ENCODE data around the gene KRAS. TPM values are rescaled to one million over a fixed set of nuclear protein-coding genes. Genes with fewer than 3 reads are reported as not detected.

KRAS gene
- total and polyA plus RNA-seq, 4 donors, result 7.7 to 29.7 (median 15.0) TPM

- Histone ChIP-seq H3K4me1 (ENCODE audit: control insufficient read depth in 1 of 2, insufficient read depth in 2 of 2, low read length in 2 of 2) (peaks cover 0 to 1% of the 10 kb centered on the region in 2 donors), H3K4me3 (ENCODE audit: low read length in 2 of 2) (peak within 1 kb of the TSS; percentile 80 to 84), H3K36me3 (ENCODE audit: control insufficient read depth in 1 of 2, insufficient read depth in 2 of 2, low read length in 1 of 2) (no peaks in the 10 kb centered on the region), H3K9me3 (ENCODE audit: control insufficient read depth, low read length) (no peaks in the 10 kb centered on the region), H3K27me3 (ENCODE audit: control insufficient read depth in 1 of 2, insufficient read depth in 2 of 2, low read length in 1 of 2) (no peaks in the 10 kb centered on the region), H3K27ac (ENCODE audit: low read depth in 1 of 2, low read length in 2 of 2) (peak within 1 kb of the TSS; percentile 89 to 91)
- WGBS, 2 donors, result 0% methylated on average over 54 of the region's 54 CpGs
- intact Hi-C loops (cut with DNase I), result no loop called here
- ATAC-seq (ENCODE audit: low FRiP score) (peak; percentile 99), DNase-seq (peak; percentile 99 to 100)
These were observed 55.4 kb downstream of the KRAS start, which contains the start of the genes DNAI7 and ETFRF1 for GRCh38 chr12:25195056-25195971. DNAI7 (minus strand) TSS chr12:25195160; CDS start chr12:25195078, 82 bp downstream. ETFRF1 (plus strand) TSS chr12:25195237; CDS start chr12:25203957, 8,720 bp downstream.

GRCh38 chr12:25194722-25195055 is 56.0 kb downstream of the KRAS start:
- Histone ChIP-seq H3K4me3 (ENCODE audit: low read length in 2 of 2) (peak overlapping the region; percentile 65 to 70), H3K4me1 (ENCODE audit: control insufficient read depth in 1 of 2, insufficient read depth in 2 of 2, low read length in 2 of 2) (peaks cover 0 to 1% of the 10 kb centered on the region in 2 donors), H3K36me3 (ENCODE audit: control insufficient read depth in 1 of 2, insufficient read depth in 2 of 2, low read length in 1 of 2) (no peaks in the 10 kb centered on the region), H3K9me3 (ENCODE audit: control insufficient read depth, low read length) (no peaks in the 10 kb centered on the region), H3K27me3 (ENCODE audit: control insufficient read depth in 1 of 2, insufficient read depth in 2 of 2, low read length in 1 of 2) (no peaks in the 10 kb centered on the region), H3K27ac (ENCODE audit: low read depth in 1 of 2, low read length in 2 of 2) (peak overlapping the region in 1 of 2 donors; percentile 79)
- DNase-seq, result no peak
- WGBS, 2 donors, result 6 to 7% methylated on average over 11 of the region's 11 CpGs
- intact Hi-C loops (cut with DNase I), result no loop called here
- peak; percentile 2 for ATAC-seq (ENCODE audit: low FRiP score)

- H3K27ac ChIP-seq (ENCODE audit: low read depth in 1 of 2, low read length in 2 of 2), result no peak overlapping the region
- peaks cover 0 to 1% of the 10 kb centered on the region in 2 donors for H3K4me1 ChIP-seq (ENCODE audit: control insufficient read depth in 1 of 2, insufficient read depth in 2 of 2, low read length in 2 of 2)
- peak overlapping the region in 1 of 2 donors; percentile 65 for H3K4me3 ChIP-seq (ENCODE audit: low read length in 2 of 2)
- ATAC-seq (ENCODE audit: low FRiP score) (no peak), DNase-seq (no peak)
- H3K27me3 ChIP-seq (ENCODE audit: control insufficient read depth in 1 of 2, insufficient read depth in 2 of 2, low read length in 1 of 2), result no peaks in the 10 kb centered on the region
- WGBS, 2 donors, result 11 to 14% methylated on average over 1 of the region's 1 CpG
- H3K9me3 ChIP-seq (ENCODE audit: control insufficient read depth, low read length), result no peaks in the 10 kb centered on the region
- intact Hi-C loops (cut with DNase I), result no loop called here
- no peaks in the 10 kb centered on the region for H3K36me3 ChIP-seq (ENCODE audit: control insufficient read depth in 1 of 2, insufficient read depth in 2 of 2, low read length in 1 of 2)
These were observed 56.5 kb downstream of the KRAS start for GRCh38 chr12:25194214-25194613.

GRCh38 chr12:25190793-25191192 is 59.9 kb downstream of the KRAS start:
- WGBS, 2 donors, result 96 to 97% methylated on average over 6 of the region's 6 CpGs
- ATAC-seq (ENCODE audit: low FRiP score) (no peak), DNase-seq (no peak)
- Histone ChIP-seq H3K4me3 (ENCODE audit: low read length in 2 of 2) (no peak overlapping the region), H3K27ac (ENCODE audit: low read depth in 1 of 2, low read length in 2 of 2) (no peak overlapping the region), H3K9me3 (ENCODE audit: control insufficient read depth, low read length) (no peaks in the 10 kb centered on the region), H3K4me1 (ENCODE audit: control insufficient read depth in 1 of 2, insufficient read depth in 2 of 2, low read length in 2 of 2) (no peaks in the 10 kb centered on the region), H3K36me3 (ENCODE audit: control insufficient read depth in 1 of 2, insufficient read depth in 2 of 2, low read length in 1 of 2) (no peaks in the 10 kb centered on the region), H3K27me3 (ENCODE audit: control insufficient read depth in 1 of 2, insufficient read depth in 2 of 2, low read length in 1 of 2) (no peaks in the 10 kb centered on the region)
- intact Hi-C loops (cut with DNase I), result no loop called here

GRCh38 chr12:25189656-25190055 is 61.1 kb downstream of the KRAS start:
- ATAC-seq (ENCODE audit: low FRiP score) (no peak), DNase-seq (no peak)
- no peaks in the 10 kb centered on the region for H3K27me3 ChIP-seq (ENCODE audit: control insufficient read depth in 1 of 2, insufficient read depth in 2 of 2, low read length in 1 of 2)
- intact Hi-C loops (cut with DNase I), result no loop called here
- H3K4me3 ChIP-seq (ENCODE audit: low read length in 2 of 2), result no peak overlapping the region
- no peaks in the 10 kb centered on the region for H3K9me3 ChIP-seq (ENCODE audit: control insufficient read depth, low read length)
- no peaks in the 10 kb centered on the region for H3K4me1 ChIP-seq (ENCODE audit: control insufficient read depth in 1 of 2, insufficient read depth in 2 of 2, low read length in 2 of 2)
- no peaks in the 10 kb centered on the region for H3K36me3 ChIP-seq (ENCODE audit: control insufficient read depth in 1 of 2, insufficient read depth in 2 of 2, low read length in 1 of 2)
- no peak overlapping the region for H3K27ac ChIP-seq (ENCODE audit: low read depth in 1 of 2, low read length in 2 of 2)

GRCh38 chr12:25187781-25188180 is 62.9 kb downstream of the KRAS start:
- Histone ChIP-seq H3K36me3 (ENCODE audit: control insufficient read depth in 1 of 2, insufficient read depth in 2 of 2, low read length in 1 of 2) (no peaks in the 10 kb centered on the region), H3K27ac (ENCODE audit: low read depth in 1 of 2, low read length in 2 of 2) (no peak overlapping the region), H3K4me3 (ENCODE audit: low read length in 2 of 2) (no peak overlapping the region), H3K9me3 (ENCODE audit: control insufficient read depth, low read length) (no peaks in the 10 kb centered on the region), H3K4me1 (ENCODE audit: control insufficient read depth in 1 of 2, insufficient read depth in 2 of 2, low read length in 2 of 2) (no peaks in the 10 kb centered on the region), H3K27me3 (ENCODE audit: control insufficient read depth in 1 of 2, insufficient read depth in 2 of 2, low read length in 1 of 2) (no peaks in the 10 kb centered on the region)
- DNase-seq (no peak), ATAC-seq (ENCODE audit: low FRiP score) (no peak)
- WGBS, 2 donors, result 55 to 57% methylated on average over 2 of the region's 2 CpGs
- intact Hi-C loops (cut with DNase I), result no loop called here

GRCh38 chr12:25186788-25187402 is 63.8 kb downstream of the KRAS start:
- 83 to 90% methylated on average over 3 of the region's 3 CpGs for WGBS, 2 donors
- no peak overlapping the region for H3K4me3 ChIP-seq (ENCODE audit: low read length in 2 of 2)

GRCh38 chr12:25186038-25186787 is 64.5 kb downstream of the KRAS start:
- WGBS, 2 donors, result 70 to 96% methylated on average over 4 of the region's 4 CpGs
- Histone ChIP-seq H3K4me3 (ENCODE audit: low read length in 2 of 2) (no peak overlapping the region), H3K27me3 (ENCODE audit: control insufficient read depth in 1 of 2, insufficient read depth in 2 of 2, low read length in 1 of 2) (no peaks in the 10 kb centered on the region), H3K4me1 (ENCODE audit: control insufficient read depth in 1 of 2, insufficient read depth in 2 of 2, low read length in 2 of 2) (no peaks in the 10 kb centered on the region), H3K27ac (ENCODE audit: low read depth in 1 of 2, low read length in 2 of 2) (no peak overlapping the region), H3K9me3 (ENCODE audit: control insufficient read depth, low read length) (no peaks in the 10 kb centered on the region), H3K36me3 (ENCODE audit: control insufficient read depth in 1 of 2, insufficient read depth in 2 of 2, low read length in 1 of 2) (no peaks in the 10 kb centered on the region)
- intact Hi-C loops (cut with DNase I), result no loop called here
- ATAC-seq (ENCODE audit: low FRiP score) (no peak), DNase-seq (no peak)

More at GRCh38 chr12:25186788-25187402, 63.8 kb downstream of the KRAS start:
- H3K27ac ChIP-seq (ENCODE audit: low read depth in 1 of 2, low read length in 2 of 2), result no peak overlapping the region
- no peaks in the 10 kb centered on the region for H3K9me3 ChIP-seq (ENCODE audit: control insufficient read depth, low read length)
- no peaks in the 10 kb centered on the region for H3K27me3 ChIP-seq (ENCODE audit: control insufficient read depth in 1 of 2, insufficient read depth in 2 of 2, low read length in 1 of 2)
- no peaks in the 10 kb centered on the region for H3K36me3 ChIP-seq (ENCODE audit: control insufficient read depth in 1 of 2, insufficient read depth in 2 of 2, low read length in 1 of 2)
- no peaks in the 10 kb centered on the region for H3K4me1 ChIP-seq (ENCODE audit: control insufficient read depth in 1 of 2, insufficient read depth in 2 of 2, low read length in 2 of 2)
- DNase-seq (no peak), ATAC-seq (ENCODE audit: low FRiP score) (no peak)
- intact Hi-C loops (cut with DNase I), result no loop called here
